HG02642 (cell line): ENCODE measurements around the gene TRMT1.

Experiments used
- ATAC-seq: cut with Tn5 transposase; IDR thresholded peaks from one replicate; pipeline ENCODE4 v1.9.1; 2021; ENCODE audit warnings: mild to moderate bottlenecking; ENCODE audit not compliant: unreplicated experiment, poor library complexity

Gene TRMT1

DNA sequence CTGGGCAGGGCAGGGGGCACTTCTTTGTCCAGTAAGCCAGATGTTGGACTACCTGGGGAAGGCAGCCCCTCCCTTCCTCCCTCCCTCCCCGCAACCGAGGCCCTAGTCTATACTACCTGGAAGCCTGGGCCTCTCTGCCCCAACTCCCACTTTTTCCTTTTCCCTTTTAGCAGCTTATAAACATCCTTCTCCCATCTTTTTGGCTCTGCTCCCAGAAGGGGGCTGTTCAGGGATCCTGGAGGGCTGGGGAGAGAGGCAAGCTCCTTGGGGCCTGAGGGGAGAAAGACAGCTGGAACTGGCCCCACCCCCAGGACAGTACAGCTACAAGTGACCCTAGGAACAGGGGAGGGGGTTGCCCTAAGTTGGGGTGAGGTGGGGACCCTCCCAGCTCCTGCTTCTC is 58.8 kb downstream of the TRMT1 start:
- no peak for ATAC-seq

DNA sequence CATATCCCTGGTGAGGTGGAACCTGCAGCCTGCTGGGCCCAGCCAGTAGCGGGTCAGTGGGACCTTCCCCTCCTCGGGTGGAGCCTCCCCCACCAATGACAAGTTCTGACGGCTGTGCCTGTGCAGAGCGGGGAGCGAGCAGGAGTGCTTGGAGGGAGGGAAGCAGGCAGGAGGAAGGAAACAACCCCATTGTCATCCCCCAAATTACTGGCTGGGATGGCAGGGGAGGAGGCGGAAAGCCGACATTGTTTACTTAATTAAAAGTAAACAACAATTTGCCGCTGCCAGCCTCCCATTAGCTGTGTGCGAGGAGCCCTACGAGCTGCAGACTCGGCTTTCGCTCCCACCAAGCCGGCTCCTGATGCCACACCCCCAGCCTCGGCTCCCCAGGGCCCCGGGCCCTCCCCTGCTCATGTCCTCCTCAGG is 59.4 kb downstream of the TRMT1 start:
- ATAC-seq: no peak

DNA sequence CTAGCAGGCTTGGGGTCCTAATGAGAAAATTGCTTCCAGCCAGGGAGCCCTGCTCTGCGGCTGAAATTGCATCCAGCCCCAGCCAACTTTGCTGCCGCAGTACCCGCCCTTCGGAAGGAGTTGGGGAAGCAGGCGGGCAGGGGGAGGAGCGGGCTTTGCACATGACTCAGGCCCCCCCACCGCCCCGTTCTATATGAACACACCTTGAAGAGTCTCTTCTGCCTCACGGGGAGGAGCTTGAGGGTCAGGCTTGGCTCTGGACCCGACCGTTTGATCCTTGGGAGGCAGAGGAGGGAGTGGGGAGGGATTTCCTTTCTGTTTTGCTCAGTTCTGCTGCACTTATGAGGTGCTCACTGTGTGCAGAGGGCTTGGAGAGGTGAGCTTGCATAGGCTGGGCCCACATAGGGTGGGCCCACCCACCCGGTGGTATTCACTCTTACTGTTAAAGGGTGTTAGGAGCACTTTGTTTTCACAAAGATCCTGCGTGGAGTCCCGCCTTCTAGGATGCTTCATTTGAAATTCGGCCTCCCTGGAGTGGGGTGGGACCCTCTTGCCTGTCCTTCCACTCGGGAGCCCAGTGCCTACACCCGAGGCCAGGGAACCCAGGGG is 60.4 kb downstream of the TRMT1 start:
- ATAC-seq: no peak

DNA sequence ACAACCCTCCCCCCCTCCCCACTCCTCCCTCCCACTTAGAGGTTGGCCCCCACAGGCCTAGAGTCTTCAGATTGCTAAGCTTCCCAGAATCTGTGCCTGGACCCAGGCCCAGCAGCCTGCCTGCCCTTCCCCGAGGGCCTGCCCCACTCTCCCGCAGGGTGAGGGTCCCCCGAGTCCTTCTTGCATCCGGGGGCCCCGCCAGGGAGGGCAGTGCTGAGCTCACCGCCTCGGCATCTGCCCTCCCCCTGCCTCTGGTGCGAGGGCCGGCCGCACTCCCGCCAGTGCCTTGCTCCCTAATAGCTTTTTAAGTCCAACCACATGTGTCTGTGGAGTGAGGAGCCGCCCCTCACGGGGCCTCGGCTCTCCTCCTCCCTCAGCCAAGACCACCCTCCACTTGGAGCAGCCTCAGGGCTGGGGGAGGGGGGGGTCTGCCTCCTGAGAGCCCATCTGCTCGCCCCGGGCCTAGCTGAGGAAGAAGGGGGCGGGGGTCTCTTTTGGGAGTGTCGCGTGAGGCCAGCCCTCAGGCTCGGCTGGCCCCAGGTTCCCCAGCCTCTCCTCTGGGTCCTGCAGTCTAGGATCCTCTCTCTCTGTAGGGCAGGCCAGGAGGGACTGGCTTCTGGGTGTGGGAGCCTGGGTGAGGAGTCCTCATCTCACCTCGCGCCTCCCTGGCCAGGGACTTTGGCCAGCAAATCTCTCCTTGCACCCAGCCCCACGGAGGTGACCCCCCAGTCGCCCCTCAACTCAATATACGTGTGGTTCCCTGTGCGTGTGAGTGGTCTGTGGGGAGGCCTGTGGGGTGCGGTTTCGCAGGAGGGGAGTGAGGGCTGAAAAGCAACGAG is 61.1 kb downstream of the TRMT1 start:
- no peak for ATAC-seq
